SK-N-MC (cell line): ENCODE data around the gene KCNT1.

Experiments used
- EZH2 ChIP-seq: fragments of 200-600 bp; sonication (generic); IDR thresholded peaks from one replicate; pipeline ENCODE4 v1.6.1; 2017; ENCODE audit warnings: antibody characterized with exemption
- FOXP2 ChIP-seq: optimal IDR thresholded peaks from 2 replicates; pipeline ENCODE3; 2011; ENCODE audit warnings: mild to moderate bottlenecking, moderate library complexity; ENCODE audit not compliant: insufficient read depth; ENCODE audit errors: extremely low read length, control extremely low read depth
- POLR2AphosphoS5 ChIP-seq: IDR thresholded peaks from 2 replicates; pipeline ENCODE4 v1.6.1; 2012; ENCODE audit warnings: mild to moderate bottlenecking, low read depth, low read length, borderline replicate concordance

DNA sequence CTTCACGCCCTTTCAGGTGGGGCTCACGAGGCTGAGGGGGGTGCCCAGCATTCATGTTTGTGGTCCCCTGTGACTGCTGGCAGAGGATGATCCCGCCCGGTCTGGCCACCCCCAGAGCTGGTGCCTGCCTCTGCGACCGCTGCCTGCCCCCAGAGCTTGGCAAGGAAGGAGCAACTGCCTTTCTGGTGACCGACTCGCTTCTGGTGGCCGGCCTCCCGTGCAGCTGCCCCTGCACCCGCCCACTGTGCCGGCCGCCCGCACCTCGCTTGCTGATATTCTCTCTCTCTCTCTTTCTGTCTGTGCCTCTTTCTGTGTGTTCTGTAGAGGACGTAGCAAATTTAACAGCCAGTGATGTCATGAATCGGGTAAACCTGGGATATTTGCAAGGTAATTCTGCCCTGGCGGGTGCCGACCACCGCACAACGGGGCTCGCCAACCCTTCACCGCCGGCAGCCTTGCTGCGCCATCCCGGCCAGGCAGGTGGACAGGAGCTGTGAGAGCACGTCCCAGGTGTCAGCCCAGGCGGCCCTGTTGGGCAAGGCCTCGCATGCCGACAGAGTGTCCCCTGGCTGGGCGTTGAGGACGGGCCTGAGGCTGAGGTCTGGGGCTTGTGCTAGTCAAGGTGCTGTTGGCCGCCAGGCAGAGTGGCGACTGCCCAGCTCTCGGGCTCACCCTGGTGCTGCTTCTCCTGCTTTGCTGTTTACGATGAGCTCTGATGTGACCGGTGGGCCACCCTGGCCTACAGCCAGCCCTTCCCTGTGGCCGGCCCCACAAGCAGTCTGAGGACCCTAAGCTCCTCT lies 86.0 kb downstream of the KCNT1 start:
- TF ChIP-seq FOXP2, result no peak
- TF ChIP-seq EZH2, result no peak
- TF ChIP-seq POLR2AphosphoS5, result no peak
